GM18517 (cell line): Measurements from ENCODE around the gene PLB1.

Source experiments
- ATAC-seq: cut with Tn5 transposase; IDR thresholded peaks from one replicate; pipeline ENCODE4 v1.9.1; 2021; ENCODE audit warnings: mild to moderate bottlenecking, moderate library complexity; ENCODE audit not compliant: unreplicated experiment

PLB1 gene

GRCh38 chr2:28684142-28684858, 188.4 kb downstream of the PLB1 start:
- no peak for ATAC-seq

- ATAC-seq = no peak
These were observed 191.3 kb downstream of the PLB1 start for GRCh38 chr2:28687171-28687570.

- ATAC-seq = no peak
These were observed 192.0 kb downstream of the PLB1 start for GRCh38 chr2:28687640-28688385.

- no peak for ATAC-seq
These were observed 193.0 kb downstream of the PLB1 start for GRCh38 chr2:28688818-28689217.

- ATAC-seq = no peak
These were observed 193.9 kb downstream of the PLB1 start for GRCh38 chr2:28689771-28690170.

GRCh38 chr2:28692411-28692810, 196.6 kb downstream of the PLB1 start:
- no peak for ATAC-seq

GRCh38 chr2:28693223-28693622, 197.4 kb downstream of the PLB1 start:
- no peak for ATAC-seq
